ENCODE data around the gene OSTC.

- TF ChIP-seq SUZ12 (IDR thresholded peaks at IDR 0.05; ENCODE audit: extremely low read depth, insufficient read depth, insufficient read length) (no peak), ZNF274 (IDR thresholded peaks at IDR 0.05; ENCODE audit: low read depth, low read length) (no peak)
These were observed 43.2 kb upstream of the OSTC start for GRCh38 chr4:108607079-108607815.

Measured in NT2/D1 (cell line).